Fibroblast of upper back skin (primary cell): ENCODE measurements around the gene FLNB.
A peak's percentile ranks its signal among the peaks of the same experiment; 100 is the strongest.
"Not testable (repeated sequence)": the region's sequence is repeated elsewhere in the genome, so short reads cannot be mapped to it uniquely, and the experiment has no call there.

Experiments used
- DNase-seq: peaks from one replicate; pipeline ENCODE4 v3.0.0-alpha.2; 2013

The FLNB gene

GRCh38 chr3:57982561-57983243, 25.5 kb upstream of the FLNB start:
- no peak for DNase-seq

DNA sequence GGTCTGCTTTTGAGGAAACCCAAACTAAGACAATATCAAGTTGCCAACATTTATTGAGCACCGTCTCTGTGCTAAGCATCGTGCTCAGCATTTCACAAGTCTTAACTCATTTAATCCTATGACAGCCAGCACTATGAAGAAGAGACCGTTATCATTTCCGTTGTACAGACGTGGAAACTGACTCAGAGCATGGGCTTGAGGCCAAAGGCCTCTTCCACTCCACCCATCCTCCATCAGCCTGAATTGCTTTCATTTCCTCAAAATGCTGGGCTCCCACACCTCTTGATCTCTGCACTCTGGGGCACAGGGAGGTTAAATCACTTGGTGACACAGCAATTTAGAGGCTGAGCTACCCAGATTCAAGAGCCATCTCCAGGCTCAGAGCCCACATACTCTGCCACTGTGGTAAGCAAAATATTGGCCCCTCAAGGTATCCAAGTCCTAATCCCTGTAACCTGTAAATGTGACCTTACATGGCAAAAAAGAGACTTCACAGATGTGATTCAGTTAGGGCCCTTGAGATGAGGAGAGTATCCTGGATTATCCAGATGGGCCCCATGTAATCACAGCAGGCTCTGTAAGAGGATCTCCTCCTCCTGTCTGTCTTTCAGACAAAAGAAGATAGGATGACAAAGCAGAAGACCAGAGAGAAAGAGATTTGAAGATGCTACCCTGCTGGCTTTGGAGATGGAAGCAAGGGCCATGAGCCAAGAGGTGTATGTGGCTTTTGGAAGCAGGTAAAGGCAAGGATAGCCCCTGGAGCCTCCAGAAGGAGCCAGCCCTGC, 24.3 kb upstream of the FLNB start:
- peak; percentile 92 for DNase-seq

DNA sequence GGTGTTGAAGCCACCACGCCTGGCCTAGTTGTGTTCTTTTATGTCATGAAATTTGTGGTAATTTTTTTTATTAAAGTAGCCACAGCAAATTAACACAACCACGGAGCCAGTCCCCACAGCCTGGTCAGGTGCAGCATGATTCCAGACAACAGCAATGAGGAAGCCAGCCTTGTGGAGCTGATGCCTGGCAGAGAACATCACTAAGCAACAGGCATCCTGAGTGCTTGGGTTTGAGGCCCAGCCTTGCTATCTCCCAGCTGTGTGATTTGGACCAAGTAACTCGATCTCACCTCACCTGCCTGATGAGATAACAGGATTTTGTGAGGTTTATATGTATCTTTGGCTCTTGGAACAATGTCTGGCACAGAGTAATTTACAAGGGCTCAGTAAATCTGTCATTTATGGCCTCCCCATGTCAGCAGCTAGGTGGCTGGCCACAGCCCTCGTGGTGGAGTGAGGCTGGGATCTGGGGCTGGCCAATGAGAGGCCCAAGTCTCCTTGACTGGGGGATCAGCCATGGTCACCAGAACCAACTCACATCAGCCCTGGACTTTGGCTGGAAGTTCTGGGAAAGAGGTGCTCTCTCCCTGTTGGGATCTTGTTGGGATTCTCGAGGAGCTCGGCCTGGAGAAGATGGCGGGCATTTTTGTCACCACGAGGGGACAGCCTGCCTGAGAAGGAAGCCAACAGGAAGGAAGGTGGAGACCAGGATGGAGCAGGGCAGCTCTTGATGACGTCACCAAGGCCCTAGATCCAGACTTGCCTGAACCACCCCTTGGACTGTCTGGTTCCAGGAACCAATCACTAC, 22.8 kb upstream of the FLNB start:
- DNase-seq = no peak

- DNase-seq = no peak
Measured at GRCh38 chr3:57985984-57986246, 22.3 kb upstream of the FLNB start.

DNA sequence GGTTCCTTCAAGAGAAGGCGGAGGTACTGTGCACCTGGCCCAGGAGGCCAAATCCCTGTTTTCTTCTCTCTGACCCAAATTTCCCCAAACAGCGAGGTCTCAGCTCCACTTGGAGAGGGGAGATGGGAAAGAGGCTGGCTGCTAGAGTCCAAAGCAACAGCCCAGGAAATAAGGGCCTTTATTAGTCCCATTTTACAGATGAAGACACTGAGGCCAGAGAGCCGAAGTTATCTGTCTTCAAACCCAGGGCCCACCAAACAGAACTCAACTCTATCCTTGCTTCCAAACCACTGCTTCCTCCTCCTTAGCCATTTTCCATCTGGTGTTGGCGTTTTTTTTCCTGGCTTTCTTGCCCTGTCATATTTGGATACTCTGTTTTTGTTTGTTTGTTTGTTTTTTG, 22.0 kb upstream of the FLNB start:
- no peak for DNase-seq

GRCh38 chr3:57989198-57989597, 19.0 kb upstream of the FLNB start:
- not testable (repeated sequence) for DNase-seq

- no peak for DNase-seq
Measured at GRCh38 chr3:57989646-57990045, 18.6 kb upstream of the FLNB start.

DNA sequence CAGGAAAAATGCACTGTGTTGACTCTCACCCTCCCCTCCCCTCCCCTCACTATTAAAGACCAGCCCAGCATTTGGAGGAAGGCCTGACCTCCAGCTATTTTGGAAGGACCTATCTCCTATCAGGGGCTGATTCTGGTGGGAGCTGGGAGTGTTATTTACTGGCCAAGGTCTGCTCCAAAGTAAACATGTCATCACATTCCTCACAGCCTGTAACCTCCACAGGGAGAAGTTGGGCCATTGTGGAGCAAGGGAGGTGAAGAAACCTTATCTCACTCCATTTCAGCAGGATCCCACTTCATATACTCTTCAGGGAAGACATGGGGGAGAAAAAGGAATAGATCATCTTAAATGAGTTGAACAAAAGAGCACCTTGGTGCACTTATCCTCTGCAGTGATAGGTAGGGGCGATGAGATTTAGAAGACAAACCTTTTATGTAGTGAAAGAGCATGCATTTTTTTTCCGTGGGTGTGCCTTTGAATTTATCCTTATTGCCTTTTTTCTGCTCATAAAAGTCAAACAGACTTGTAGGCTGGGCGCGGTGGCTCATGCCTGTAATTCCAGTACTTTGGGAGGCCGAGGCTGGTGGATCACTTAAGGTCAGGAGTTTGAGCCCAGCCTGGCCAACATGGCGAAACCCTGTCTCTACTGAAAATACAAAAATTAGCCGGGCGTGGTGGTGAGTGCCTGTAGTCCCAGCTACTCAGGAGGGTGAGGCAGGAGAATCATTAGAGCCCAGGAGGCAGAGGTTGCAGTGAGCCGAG, 15.6 kb upstream of the FLNB start:
- no peak for DNase-seq

DNA sequence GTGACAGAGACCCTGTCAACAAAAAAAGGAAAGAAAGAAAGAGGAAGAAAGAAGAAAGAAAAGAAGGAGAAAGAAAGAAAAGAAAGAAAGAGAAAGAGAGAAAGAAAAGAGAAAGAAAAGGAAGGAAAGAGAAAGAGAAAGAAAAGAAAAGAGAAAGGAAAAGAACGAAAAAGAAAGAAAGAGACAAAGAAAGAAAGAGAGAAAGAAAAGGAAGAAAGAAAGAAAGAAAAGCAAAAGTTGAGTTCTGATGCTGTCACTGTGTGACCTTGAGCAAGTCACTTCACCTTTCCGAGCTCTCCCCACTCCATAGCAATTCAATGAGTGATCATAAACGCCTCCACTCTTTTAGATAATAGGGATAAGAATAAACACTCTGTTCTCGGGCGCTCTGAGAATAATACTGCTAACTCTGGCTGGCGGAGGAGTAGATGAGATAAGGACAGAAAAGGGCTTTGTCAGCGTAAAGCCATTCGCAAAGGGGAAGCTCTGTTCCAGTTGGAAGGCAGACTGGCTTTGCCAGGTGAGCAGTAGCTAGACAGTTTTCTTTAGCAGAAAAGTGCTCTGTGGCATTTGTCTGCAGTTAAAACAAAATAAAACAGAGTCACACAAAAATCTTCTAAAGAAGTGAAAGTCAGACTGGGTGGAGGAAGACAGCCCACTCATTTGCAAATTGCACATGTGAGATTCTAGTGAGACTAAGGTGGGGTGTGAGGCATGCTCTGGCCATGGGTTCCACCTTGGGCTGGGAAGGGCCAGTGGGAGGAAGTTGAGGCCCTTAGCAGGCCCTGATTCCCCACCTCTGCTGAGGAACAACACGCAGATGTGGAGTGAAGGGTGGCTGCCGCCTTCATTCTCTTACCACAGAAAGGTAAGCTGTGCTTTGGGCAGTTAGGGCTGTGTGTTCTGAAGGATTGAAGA, 9.6 kb upstream of the FLNB start:
- DNase-seq = no peak

DNA sequence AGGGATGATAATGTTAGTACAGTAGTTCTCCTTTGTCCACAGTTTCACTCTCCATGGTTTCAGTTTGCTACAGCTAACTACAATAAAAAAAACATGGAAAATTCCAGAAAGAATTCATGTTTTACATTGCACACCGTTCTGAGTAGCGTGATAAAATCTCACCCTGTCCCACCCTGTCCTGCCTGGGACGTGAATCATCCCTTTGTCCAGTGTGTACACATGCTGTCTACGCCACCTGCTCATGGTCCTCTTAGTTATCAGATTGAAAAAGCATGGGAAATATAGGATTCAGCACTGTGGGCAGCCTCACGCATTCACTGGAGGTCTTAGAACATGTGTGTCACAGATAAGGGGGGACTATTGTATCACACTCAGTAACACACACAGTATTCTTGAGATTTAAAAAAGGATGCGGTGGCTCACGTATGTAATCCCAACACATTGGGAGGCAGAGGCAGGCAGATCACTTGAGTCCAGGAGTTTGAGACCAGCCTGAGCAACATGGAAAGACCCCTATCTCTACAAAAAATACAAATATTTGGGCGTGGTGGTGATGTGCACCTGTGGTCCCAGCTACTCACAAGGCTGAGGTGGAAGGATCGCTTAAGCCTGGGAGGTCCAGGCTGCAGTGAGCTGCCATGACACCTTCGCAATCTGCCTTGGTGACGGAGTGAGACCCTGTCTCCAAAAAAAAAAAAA, 8.7 kb upstream of the FLNB start:
- DNase-seq = no peak

DNA sequence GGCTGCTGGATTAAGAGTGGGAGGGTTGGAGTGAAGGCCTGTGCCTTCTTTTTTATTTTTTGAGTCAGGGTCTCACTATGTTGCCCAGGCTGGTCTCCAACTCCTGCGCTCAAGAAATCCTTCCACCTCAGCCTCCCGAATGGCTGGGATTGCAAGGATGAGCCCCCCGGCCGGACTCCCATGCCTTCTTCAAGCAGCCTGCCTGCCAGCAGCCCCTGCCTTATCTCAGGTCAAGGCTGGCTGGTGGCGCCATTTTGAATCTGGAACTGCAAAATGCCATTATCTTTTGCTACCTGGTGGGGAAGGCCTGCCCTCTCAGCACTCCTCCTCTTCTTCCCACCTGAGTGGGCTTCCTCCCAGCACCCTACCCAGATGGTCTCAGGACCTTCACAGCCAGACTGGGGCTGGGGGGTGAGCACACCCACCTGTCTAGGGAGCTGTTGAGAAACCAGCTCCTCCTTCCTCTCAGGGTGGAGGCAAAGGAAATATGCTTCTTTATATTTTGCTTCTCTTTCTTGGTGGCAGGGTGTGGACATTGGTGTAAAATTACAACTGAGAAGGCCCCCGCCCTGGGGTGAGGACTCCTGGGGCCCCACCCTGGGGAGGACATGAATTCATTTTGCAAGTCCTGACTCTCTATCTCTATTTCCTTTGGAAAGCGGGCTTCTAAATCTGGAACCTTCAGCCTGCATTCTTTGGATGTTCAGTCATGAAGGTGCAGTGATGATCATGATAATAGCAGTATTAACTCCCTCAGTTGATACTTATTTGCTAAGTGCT, 7.7 kb upstream of the FLNB start:
- no peak for DNase-seq

GRCh38 chr3:58001086-58001467, 7.1 kb upstream of the FLNB start:
- DNase-seq = no peak

- DNase-seq = no peak
Measured at GRCh38 chr3:58001979-58002378, 6.2 kb upstream of the FLNB start.

DNA sequence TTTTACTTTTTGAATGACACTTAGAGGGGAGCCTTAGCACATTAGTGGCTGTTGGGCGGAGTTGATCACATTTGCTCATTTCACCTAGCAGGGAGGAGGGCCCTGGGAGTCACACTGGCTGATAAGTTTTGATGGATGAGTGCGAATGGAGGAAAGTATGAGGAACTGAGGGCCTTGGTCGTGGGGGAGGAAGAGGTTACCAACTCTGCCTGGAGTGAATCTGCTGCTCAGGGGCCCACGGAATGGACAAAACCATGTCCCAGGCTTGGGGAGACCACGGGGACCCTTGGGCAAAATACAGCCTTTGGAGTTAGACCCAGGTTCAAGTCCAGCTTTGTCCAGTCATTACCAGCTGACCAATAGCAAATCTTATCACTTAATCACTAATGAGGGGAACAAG, 5.1 kb upstream of the FLNB start:
- no peak for DNase-seq

- peak; percentile 56 for DNase-seq
Measured at GRCh38 chr3:58004973-58005372, 3.2 kb upstream of the FLNB start.

DNA sequence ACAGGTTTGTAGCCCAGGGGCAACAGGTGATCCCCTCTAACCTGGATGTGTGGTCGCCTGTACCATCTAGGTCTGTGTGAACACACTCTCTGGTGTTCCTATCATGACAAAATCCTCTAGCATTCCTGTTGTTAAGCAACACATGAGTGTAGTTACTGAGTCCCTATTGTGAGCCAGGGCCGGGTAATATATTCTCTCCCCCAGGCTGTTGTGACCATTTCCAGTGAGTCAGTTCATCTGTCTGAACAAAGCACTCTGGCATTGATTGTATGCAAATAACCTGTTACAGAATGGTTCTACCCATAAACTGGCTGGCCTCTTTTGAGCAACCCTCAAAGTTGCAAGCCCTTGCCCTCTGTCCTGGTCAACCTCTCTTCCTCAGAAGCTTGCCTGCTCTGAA, 2.6 kb upstream of the FLNB start:
- peak; percentile 61 for DNase-seq

DNA sequence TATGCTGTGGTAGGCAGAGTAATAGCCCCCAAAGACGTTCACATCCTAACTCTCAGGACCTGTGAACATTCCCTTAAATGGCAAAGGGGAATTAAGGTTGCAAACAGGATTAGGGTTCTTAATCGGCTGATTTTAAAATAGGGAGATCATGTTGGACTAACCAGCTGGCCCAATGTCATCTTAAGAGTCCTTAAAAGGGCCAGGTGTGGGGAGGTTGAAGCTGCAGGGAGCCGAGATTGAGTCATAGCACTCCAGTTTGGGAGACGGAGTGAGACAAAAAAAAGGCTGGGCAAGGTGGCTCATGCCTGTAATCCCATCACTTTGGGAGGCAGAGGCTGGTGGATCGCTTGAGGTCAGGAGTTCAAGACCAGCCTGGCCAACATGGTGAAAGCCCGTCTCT, 1.6 kb upstream of the FLNB start:
- no peak for DNase-seq

GRCh38 chr3:58009026-58009748, 965 bp downstream of the FLNB start:
- no peak for DNase-seq

DNA sequence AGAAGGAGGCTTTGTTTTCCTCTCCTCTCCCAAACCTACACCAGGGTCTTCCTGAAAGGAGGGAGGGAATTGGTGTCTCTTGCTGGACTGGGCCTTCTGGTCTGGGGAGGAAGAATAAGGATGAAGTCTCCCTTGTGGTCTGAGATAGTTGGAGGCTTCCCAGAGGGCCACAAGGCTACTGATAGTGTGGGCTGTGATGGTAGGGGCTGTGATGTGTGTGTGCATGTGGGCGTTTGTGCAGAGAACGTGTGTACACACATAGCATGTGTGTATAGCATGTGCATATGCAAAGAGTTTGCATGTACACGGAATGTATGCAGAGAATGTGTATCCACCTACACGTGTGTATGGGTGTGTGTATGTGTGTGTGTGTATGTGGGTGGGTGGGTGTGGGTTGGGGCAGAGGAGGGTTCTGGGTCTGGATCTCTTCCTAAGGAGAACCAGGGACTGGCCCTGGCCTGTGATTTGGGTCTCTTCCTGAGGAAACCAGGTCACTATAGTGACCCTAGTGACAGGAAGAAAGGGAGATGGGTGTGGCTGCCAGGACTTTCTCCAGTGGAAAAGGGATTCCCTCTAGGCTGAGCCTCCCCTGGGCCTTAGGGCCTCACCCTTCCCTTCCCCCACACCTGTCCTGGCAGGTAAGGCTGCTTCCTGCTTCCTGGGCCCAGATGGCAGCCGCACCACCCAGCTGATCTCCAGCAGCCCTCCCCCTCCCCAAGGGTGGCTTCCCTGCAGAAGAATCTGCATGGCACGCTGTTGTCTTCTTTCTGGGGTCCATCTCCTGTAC, 1.7 kb downstream of the FLNB start:
- no peak for DNase-seq
